Breast epithelium (tissue), 4 donors: Measurements from ENCODE around the gene MAPKAPK2. TPM values are rescaled to one million over a fixed set of nuclear protein-coding genes. Genes with fewer than 3 reads are reported as not detected.

Experiments used
- DNase-seq, 2 donors: peaks; one replicate each; pipeline ENCODE4 v3.0.0-alpha.2; 2019; ENCODE audit warnings: low spot score in 2 of 2
- H3K27ac ChIP-seq, 2 donors: fragments of 200-600 bp; sonication (generic) in 1 of 2; one replicate each; pipeline ENCODE4 v1.5.1; 2016 to 2019; ENCODE audit warnings: mild to moderate bottlenecking in 1 of 2
- H3K27me3 ChIP-seq, 2 donors: fragments of 200-600 bp; sonication (generic) in 1 of 2; one replicate each; pipeline versions ENCODE4 v1.5.1 to v1.6.0; 2017 to 2019; ENCODE audit warnings: control low read depth in 1 of 2, mild to moderate bottlenecking in 1 of 2
- H3K36me3 ChIP-seq: fragments of 200-600 bp; one replicate; pipeline ENCODE4 v1.5.1; 2019
- H3K4me1 ChIP-seq, 2 donors: fragments of 200-600 bp; sonication (generic); one replicate each; pipeline ENCODE4 v1.5.1; 2016 to 2019; ENCODE audit warnings: control low read depth in 1 of 2
- H3K4me3 ChIP-seq, 3 donors: fragments of 200-600 bp; sonication (generic); 1 replicate in 2 of 3; 2 replicates in 1 of 3; pipeline ENCODE4 v1.5.1; 2016 to 2019; ENCODE audit warnings: mild to moderate bottlenecking in 3 of 3, moderate library complexity in 2 of 3
- H3K9me3 ChIP-seq, 2 donors: fragments of 200-600 bp; sonication (generic) in 1 of 2; one replicate each; pipeline ENCODE4 v1.5.1; 2016 to 2019; ENCODE audit warnings: control low read depth in 1 of 2
- POLR2A ChIP-seq: fragments of 450-650 bp; IDR thresholded peaks from one replicate; pipeline ENCODE4 v1.6.1; 2016; ENCODE audit warnings: antibody characterized with exemption, mild to moderate bottlenecking, moderate library complexity
- POLR2AphosphoS5 ChIP-seq, 3 donors: sonication (generic); formaldehyde crosslinking; IDR thresholded peaks; one replicate each; pipeline ENCODE4 v1.6.1; 2017; ENCODE audit warnings: antibody characterized with exemption in 3 of 3
- intact Hi-C: fragments of 100-400 bp; cut with DNase I; formaldehyde crosslinking; loops from one replicate; pipeline ENCODE4 v1.15.1; 2023; ENCODE audit warnings: low total_unique reads
- total RNA-seq, 3 donors: library from RNA; depleted of rRNA; stranded (reverse); fragments of >200 nt; gene quantifications; one replicate each; pipeline ENCODE4 v1.1.0, GENCODE V29; 2016
- TF ChIP-seq, protein P1 (sequence below), 3 donors: fragments of 450-650 bp; IDR thresholded peaks; one replicate each; pipeline ENCODE4 v1.5.1; 2016 to 2017; ENCODE audit warnings: antibody characterized with exemption in 3 of 3, mild to moderate bottlenecking in 3 of 3, moderate library complexity in 3 of 3

MAPKAPK2 gene
- total RNA-seq, 3 donors from 2014 or later = 47.4 to 69.2 (median 67.2) TPM

GRCh38 chr1:206716870-206717673 lies 32.4 kb downstream of the MAPKAPK2 start:
- DNase-seq = no peak
- intact Hi-C loops = no loop called here
- no peak for TF ChIP-seq POLR2AphosphoS5 (IDR thresholded peaks at IDR 0.05)
- TF ChIP-seq, protein P1, sequence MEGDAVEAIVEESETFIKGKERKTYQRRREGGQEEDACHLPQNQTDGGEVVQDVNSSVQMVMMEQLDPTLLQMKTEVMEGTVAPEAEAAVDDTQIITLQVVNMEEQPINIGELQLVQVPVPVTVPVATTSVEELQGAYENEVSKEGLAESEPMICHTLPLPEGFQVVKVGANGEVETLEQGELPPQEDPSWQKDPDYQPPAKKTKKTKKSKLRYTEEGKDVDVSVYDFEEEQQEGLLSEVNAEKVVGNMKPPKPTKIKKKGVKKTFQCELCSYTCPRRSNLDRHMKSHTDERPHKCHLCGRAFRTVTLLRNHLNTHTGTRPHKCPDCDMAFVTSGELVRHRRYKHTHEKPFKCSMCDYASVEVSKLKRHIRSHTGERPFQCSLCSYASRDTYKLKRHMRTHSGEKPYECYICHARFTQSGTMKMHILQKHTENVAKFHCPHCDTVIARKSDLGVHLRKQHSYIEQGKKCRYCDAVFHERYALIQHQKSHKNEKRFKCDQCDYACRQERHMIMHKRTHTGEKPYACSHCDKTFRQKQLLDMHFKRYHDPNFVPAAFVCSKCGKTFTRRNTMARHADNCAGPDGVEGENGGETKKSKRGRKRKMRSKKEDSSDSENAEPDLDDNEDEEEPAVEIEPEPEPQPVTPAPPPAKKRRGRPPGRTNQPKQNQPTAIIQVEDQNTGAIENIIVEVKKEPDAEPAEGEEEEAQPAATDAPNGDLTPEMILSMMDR (IDR thresholded peaks at IDR 0.05) = no peak
- no peak for TF ChIP-seq POLR2A
- Histone ChIP-seq H3K27ac (peak overlapping the region; percentile 36 to 90), H3K36me3 (no peaks in the 10 kb centered on the region), H3K4me3 (no peak overlapping the region), H3K4me1 (peaks cover 4 to 10% of the 10 kb centered on the region in 2 donors), H3K9me3 (no peaks in the 10 kb centered on the region), H3K27me3 (no peaks in the 10 kb centered on the region)

GRCh38 chr1:206717674-206717989 lies 32.9 kb downstream of the MAPKAPK2 start:
- TF ChIP-seq POLR2A (no peak), POLR2AphosphoS5 (IDR thresholded peaks at IDR 0.05) (no peak)
- TF ChIP-seq, protein P1 (IDR thresholded peaks at IDR 0.05) = no peak
- Histone ChIP-seq H3K36me3 (no peaks in the 10 kb centered on the region), H3K4me3 (no peak overlapping the region), H3K27me3 (no peaks in the 10 kb centered on the region), H3K27ac (peak overlapping the region; percentile 36 to 90), H3K4me1 (peaks cover 4 to 10% of the 10 kb centered on the region in 2 donors), H3K9me3 (no peaks in the 10 kb centered on the region)
- DNase-seq = no peak
- intact Hi-C loops = no loop called here

GRCh38 chr1:206719169-206719839 lies 34.6 kb downstream of the MAPKAPK2 start:
- DNase-seq = no peak
- Histone ChIP-seq H3K36me3 (no peaks in the 10 kb centered on the region), H3K27ac (no peak overlapping the region), H3K27me3 (no peaks in the 10 kb centered on the region), H3K9me3 (no peaks in the 10 kb centered on the region), H3K4me3 (no peak overlapping the region), H3K4me1 (peaks cover under 1 to 19% of the 10 kb centered on the region in 2 donors)
- intact Hi-C loops = no loop called here
- TF ChIP-seq POLR2AphosphoS5 (IDR thresholded peaks at IDR 0.05) = no peak
- TF ChIP-seq POLR2A = no peak
- TF ChIP-seq, protein P1 (IDR thresholded peaks at IDR 0.05) = no peak

- no peak for DNase-seq
- H3K27me3 ChIP-seq = no peaks in the 10 kb centered on the region
- intact Hi-C loops = no loop called here
- no peak overlapping the region for H3K27ac ChIP-seq
- TF ChIP-seq POLR2A = no peak
- H3K36me3 ChIP-seq = no peaks in the 10 kb centered on the region
- peaks cover 0 to 27% of the 10 kb centered on the region in 2 donors for H3K4me1 ChIP-seq
- no peaks in the 10 kb centered on the region for H3K9me3 ChIP-seq
- no peak overlapping the region for H3K4me3 ChIP-seq
These were observed 36.7 kb downstream of the MAPKAPK2 start for GRCh38 chr1:206721454-206721853.

DNA sequence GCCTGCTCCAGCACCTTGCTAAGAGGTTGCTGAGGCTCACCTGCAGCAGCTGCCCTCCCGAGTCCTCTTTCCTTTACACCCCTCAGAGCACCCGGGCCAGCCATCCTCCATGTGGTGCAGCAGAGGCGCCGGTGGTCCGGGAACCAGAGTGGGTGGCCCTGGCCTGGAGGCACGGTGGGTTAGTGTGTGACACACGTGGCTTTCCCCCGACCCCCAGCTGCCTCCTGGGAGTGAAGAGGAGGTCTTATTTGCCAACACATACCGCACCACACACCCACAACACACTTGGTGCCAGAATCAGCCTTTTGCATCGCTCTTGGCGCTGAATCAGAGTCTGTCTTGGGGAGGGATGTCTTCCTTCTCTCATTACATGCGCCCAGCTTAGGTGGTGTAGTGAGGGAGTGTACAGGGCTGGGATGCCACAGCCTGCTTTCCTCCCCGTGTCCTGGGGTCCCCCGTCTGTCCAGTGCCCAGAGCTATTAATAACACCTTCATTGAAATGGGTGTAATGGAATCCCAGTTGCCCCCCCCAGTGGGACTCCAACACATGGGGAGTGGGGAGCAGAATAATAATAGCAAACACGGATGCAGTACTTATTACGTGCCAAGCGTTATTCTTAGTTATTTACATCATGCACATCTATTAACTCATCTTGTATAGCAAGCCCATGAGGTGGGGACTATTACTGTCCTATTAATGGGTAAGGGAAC lies 38.2 kb downstream of the MAPKAPK2 start:
- H3K27me3 ChIP-seq = no peaks in the 10 kb centered on the region

More for the DNA sequence above, 38.2 kb downstream of the MAPKAPK2 start:
- TF ChIP-seq POLR2AphosphoS5 (IDR thresholded peaks at IDR 0.05) = no peak
- TF ChIP-seq POLR2A = no peak
- TF ChIP-seq, protein P1 (IDR thresholded peaks at IDR 0.05) = no peak
- Histone ChIP-seq H3K4me1 (peaks cover 0 to 27% of the 10 kb centered on the region in 2 donors), H3K9me3 (no peaks in the 10 kb centered on the region), H3K36me3 (no peaks in the 10 kb centered on the region), H3K4me3 (no peak overlapping the region), H3K27ac (peak overlapping the region; percentile 73 to 81)
- DNase-seq = no peak
- intact Hi-C loops = no loop called here
